ENCODE data around the gene MED19. TPM values are rescaled to one million over a fixed set of nuclear protein-coding genes. Genes with fewer than 3 reads are reported as not detected.

The MED19 gene, protein sequence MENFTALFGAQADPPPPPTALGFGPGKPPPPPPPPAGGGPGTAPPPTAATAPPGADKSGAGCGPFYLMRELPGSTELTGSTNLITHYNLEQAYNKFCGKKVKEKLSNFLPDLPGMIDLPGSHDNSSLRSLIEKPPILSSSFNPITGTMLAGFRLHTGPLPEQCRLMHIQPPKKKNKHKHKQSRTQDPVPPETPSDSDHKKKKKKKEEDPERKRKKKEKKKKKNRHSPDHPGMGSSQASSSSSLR
- polyA plus RNA-seq (2013), result 32.5 and 33.4 TPM in 2 replicates

DNA sequence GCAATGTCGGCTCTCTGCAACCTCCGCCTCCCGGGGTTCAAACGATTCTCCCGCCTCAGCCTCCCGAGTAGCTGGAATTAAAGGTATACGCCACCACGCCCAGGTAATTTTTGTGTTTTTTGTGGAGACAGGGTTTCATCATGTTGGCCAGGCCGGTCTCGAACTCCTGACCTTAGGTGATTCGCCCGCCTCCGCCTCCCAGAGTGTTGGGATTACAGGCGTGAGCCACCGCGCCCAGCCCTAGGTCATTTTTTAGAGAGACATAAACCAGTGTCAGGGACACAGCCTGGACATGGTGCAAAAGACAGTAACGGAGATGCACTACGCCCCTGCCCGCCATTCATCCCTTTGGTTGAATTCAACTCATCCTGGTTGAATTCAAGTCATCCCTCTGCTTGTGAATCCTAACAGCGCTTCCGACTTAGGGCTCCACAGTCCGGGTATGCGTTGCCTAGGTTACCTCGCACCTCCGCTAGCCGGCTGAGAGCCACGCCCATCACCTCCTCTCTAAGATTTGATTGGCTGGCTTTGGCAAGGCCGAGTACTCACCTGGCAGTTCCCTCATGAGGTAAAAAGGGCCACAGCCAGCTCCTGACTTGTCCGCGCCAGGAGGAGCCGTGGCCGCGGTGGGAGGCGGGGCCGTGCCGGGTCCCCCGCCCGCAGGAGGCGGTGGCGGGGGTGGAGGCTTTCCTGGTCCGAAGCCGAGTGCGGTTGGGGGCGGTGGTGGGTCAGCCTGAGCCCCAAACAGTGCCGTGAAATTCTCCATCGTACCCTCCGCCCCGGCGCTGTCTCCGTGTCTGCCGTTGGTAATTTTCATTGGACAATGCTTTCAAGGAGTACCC lies at the start of gene MED19:
MED19 (minus strand) TSS at position 802 of the 842 bp plus-strand sequence; CDS start at position 766, 36 bp downstream.
- peak within 1 kb of the TSS; percentile 86 for H3K4me2 ChIP-seq (ENCODE audit: low read length)
- H3K27me3 ChIP-seq (ENCODE audit: insufficient read depth, low read length), result no peaks in the 10 kb centered on the region
- peaks cover 7% of the 10 kb centered on the region for H3K79me1 ChIP-seq (ENCODE audit: low read length)
- H3K79me2 ChIP-seq (ENCODE audit: control insufficient read depth, insufficient read depth, low read length, poor library complexity), result peaks cover 11% of the 10 kb centered on the region
- no peak within 1 kb of the TSS for H2BK12ac ChIP-seq (ENCODE audit: low read length)
- H4K91ac ChIP-seq (ENCODE audit: low read depth, low read length), result peak within 1 kb of the TSS; percentile 98
- H4K8ac ChIP-seq (ENCODE audit: low read depth, low read length), result peak within 1 kb of the TSS; percentile 100
- H3K9me3 ChIP-seq (ENCODE audit: insufficient read depth, low read depth, low read length), result no peaks in the 10 kb centered on the region
- peak within 1 kb of the TSS; percentile 96 for H2AFZ ChIP-seq (ENCODE audit: insufficient read depth, low read length, poor library complexity)
- peak; percentile 98 to 99 for DNase-seq
- H3K23ac ChIP-seq (ENCODE audit: low read length), result no peak within 1 kb of the TSS
- H3K18ac ChIP-seq (ENCODE audit: low read length), result peak within 1 kb of the TSS; percentile 95
- peak within 1 kb of the TSS; percentile 98 for H2AK5ac ChIP-seq (ENCODE audit: low read length)
- peak within 1 kb of the TSS; percentile 83 for H2BK5ac ChIP-seq (ENCODE audit: low read depth, low read length, poor library complexity)
- H3K14ac ChIP-seq (ENCODE audit: low read length), result peak within 1 kb of the TSS; percentile 98
- peak within 1 kb of the TSS; percentile 100 for H4K12ac ChIP-seq (ENCODE audit: low read depth, low read length)
- H3K36me3 ChIP-seq (ENCODE audit: control insufficient read depth in 1 of 2, insufficient read depth in 2 of 2, low read length in 2 of 2), result peaks cover 0 to 2% of the 10 kb centered on the region in 2 experiments
- H2BK120ac ChIP-seq (ENCODE audit: insufficient read depth, low read length, poor library complexity), result peak within 1 kb of the TSS; percentile 96
- H3K4me3 ChIP-seq (ENCODE audit: low read depth, low read length), result peak within 1 kb of the TSS; percentile 100
- peak within 1 kb of the TSS; percentile 76 for H3K4ac ChIP-seq (ENCODE audit: low read depth, low read length)
- peaks cover 0 to 8% of the 10 kb centered on the region in 2 experiments for H3K4me1 ChIP-seq (ENCODE audit: control insufficient read depth in 1 of 2, insufficient read depth in 2 of 2, low read length in 2 of 2)
- H3K9ac ChIP-seq (ENCODE audit: low read length), result peak within 1 kb of the TSS; percentile 99
- peak within 1 kb of the TSS; percentile 86 for H3K27ac ChIP-seq (ENCODE audit: low read depth, low read length)
- no CpG with 5 or more reads among the region's 51 CpGs for WGBS (ENCODE audit: extremely low coverage, insufficient coverage, insufficient read length)

DNA sequence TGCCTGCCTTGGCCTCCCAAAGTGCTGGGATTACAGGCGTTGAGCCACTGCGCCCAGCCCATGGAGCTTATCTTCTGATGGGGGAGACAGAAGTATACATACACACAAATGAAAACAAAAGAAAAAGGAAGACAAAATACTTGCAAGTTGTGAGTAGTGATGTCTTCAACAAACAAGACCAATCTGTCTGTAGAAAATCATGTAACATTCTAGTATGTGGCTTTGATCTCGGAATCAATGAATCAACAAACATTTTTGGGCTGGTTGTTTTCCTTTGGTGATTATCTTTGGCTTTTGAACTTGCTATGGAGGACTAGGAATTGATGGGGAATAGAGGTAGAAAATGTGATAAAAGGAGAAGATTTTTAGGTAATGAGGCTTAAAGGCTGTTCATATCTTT lies 46.2 kb upstream of the MED19 start:
- Histone ChIP-seq H3K36me3 (ENCODE audit: control insufficient read depth in 1 of 2, insufficient read depth in 2 of 2, low read length in 2 of 2) (no peaks in the 10 kb centered on the region), H3K79me2 (ENCODE audit: control insufficient read depth, insufficient read depth, low read length, poor library complexity) (peaks cover 2% of the 10 kb centered on the region), H3K4me3 (ENCODE audit: low read depth, low read length) (no peak overlapping the region), H2BK5ac (ENCODE audit: low read depth, low read length, poor library complexity) (no peak overlapping the region), H3K27me3 (ENCODE audit: insufficient read depth, low read length) (no peaks in the 10 kb centered on the region), H3K4ac (ENCODE audit: low read depth, low read length) (no peak overlapping the region), H3K4me1 (ENCODE audit: control insufficient read depth in 1 of 2, insufficient read depth in 2 of 2, low read length in 2 of 2) (no peaks in the 10 kb centered on the region), H3K9me3 (ENCODE audit: insufficient read depth, low read depth, low read length) (no peaks in the 10 kb centered on the region), H3K27ac (ENCODE audit: low read depth, low read length) (no peak overlapping the region), H2AFZ (ENCODE audit: insufficient read depth, low read length, poor library complexity) (no peak overlapping the region), H4K8ac (ENCODE audit: low read depth, low read length) (no peak overlapping the region), H4K12ac (ENCODE audit: low read depth, low read length) (no peak overlapping the region), H2AK5ac (ENCODE audit: low read length) (no peak overlapping the region), H3K18ac (ENCODE audit: low read length) (no peak overlapping the region), H3K79me1 (ENCODE audit: low read length) (peaks cover 6% of the 10 kb centered on the region), H2BK120ac (ENCODE audit: insufficient read depth, low read length, poor library complexity) (no peak overlapping the region), H3K9ac (ENCODE audit: low read length) (no peak overlapping the region), H2BK12ac (ENCODE audit: low read length) (no peak overlapping the region), H3K23ac (ENCODE audit: low read length) (no peak overlapping the region), H3K14ac (ENCODE audit: low read length) (no peak overlapping the region), H3K4me2 (ENCODE audit: low read length) (no peak overlapping the region), H4K91ac (ENCODE audit: low read depth, low read length) (no peak overlapping the region)
- no peak for DNase-seq
- WGBS (ENCODE audit: extremely low coverage, insufficient coverage, insufficient read length), result no CpG with 5 or more reads among the region's 3 CpGs

DNA sequence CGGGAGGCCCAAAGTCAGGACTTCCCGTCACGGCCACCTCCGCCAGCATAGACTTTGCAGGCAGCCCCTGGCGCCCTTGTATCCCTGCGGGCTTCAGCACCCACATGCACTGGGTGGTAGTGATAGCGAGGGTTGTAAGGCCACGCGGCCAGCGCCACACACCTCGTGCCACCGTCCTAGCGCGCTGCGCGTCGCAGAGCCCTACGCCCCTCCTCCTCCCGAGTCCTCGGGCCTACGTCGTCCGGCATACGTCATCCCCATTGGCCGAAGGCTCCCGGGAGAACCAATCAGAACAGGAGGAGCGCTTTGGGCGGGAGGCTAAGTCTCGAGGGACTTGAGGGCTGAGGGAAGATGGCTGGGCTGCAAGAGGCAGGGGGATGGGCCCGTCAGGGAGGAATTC lies 40.9 kb upstream of the MED19 start:
- H3K14ac ChIP-seq (ENCODE audit: low read length), result no peak overlapping the region
- no peak overlapping the region for H2BK120ac ChIP-seq (ENCODE audit: insufficient read depth, low read length, poor library complexity)

DNA sequence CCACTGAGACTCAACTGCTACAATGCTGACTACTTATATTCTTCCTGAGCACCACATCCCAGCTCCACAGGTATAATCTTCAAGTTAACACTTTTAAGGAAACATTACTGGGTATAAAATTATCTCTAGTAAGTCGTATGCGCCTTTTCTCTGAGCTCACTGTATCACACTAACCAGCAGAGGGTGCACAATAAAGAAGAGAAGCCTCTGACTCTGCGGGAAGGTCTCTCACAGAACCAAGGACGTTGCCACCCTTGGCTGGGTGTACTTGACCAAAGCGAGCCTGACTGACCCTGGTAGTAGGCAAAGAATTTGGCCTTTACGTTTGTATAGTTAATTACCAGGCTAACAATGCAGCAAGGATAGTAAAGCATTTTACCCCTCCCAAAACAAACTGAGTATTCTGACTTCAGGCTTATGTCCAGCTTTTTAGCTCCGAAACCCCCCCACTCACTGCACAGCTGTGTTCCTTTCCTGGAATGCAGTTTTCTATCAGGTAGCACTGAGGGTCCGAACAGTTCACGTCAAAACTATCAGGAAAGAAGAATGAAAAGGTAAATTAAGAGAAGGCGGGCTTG lies 39.8 kb upstream of the MED19 start, which contains the start of gene BTBD18:
BTBD18 (minus strand) TSS at position 144 of the 578 bp plus-strand sequence. CDS start 631 bp downstream, outside the sequence.
- no peak within 1 kb of the TSS for H2BK120ac ChIP-seq (ENCODE audit: insufficient read depth, low read length, poor library complexity)
- no peak within 1 kb of the TSS for H3K23ac ChIP-seq (ENCODE audit: low read length)
- peaks cover 1% of the 10 kb centered on the region for H3K9me3 ChIP-seq (ENCODE audit: insufficient read depth, low read depth, low read length)
- no peak within 1 kb of the TSS for H3K4me3 ChIP-seq (ENCODE audit: low read depth, low read length)
- no peak within 1 kb of the TSS for H3K9ac ChIP-seq (ENCODE audit: low read length)
- no peak within 1 kb of the TSS for H4K12ac ChIP-seq (ENCODE audit: low read depth, low read length)
- no peaks in the 10 kb centered on the region for H3K27me3 ChIP-seq (ENCODE audit: insufficient read depth, low read length)
- H2BK5ac ChIP-seq (ENCODE audit: low read depth, low read length, poor library complexity), result no peak within 1 kb of the TSS
- no peak within 1 kb of the TSS for H3K14ac ChIP-seq (ENCODE audit: low read length)
- no peaks in the 10 kb centered on the region for H3K79me1 ChIP-seq (ENCODE audit: low read length)
- H2AFZ ChIP-seq (ENCODE audit: insufficient read depth, low read length, poor library complexity), result no peak within 1 kb of the TSS
- no CpG with 5 or more reads among the region's 10 CpGs for WGBS (ENCODE audit: extremely low coverage, insufficient coverage, insufficient read length)
- H3K36me3 ChIP-seq (ENCODE audit: control insufficient read depth in 1 of 2, insufficient read depth in 2 of 2, low read length in 2 of 2), result no peaks in the 10 kb centered on the region
- no peak within 1 kb of the TSS for H4K91ac ChIP-seq (ENCODE audit: low read depth, low read length)
- H3K4ac ChIP-seq (ENCODE audit: low read depth, low read length), result no peak within 1 kb of the TSS
- H2AK5ac ChIP-seq (ENCODE audit: low read length), result no peak within 1 kb of the TSS
- H3K27ac ChIP-seq (ENCODE audit: low read depth, low read length), result no peak within 1 kb of the TSS
- DNase-seq, result peak; percentile 20 to 73
- no peak within 1 kb of the TSS for H3K18ac ChIP-seq (ENCODE audit: low read length)
- H2BK12ac ChIP-seq (ENCODE audit: low read length), result no peak within 1 kb of the TSS
- H3K4me1 ChIP-seq (ENCODE audit: control insufficient read depth in 1 of 2, insufficient read depth in 2 of 2, low read length in 2 of 2), result no peaks in the 10 kb centered on the region
- no peak within 1 kb of the TSS for H3K4me2 ChIP-seq (ENCODE audit: low read length)
- no peaks in the 10 kb centered on the region for H3K79me2 ChIP-seq (ENCODE audit: control insufficient read depth, insufficient read depth, low read length, poor library complexity)
- no peak within 1 kb of the TSS for H4K8ac ChIP-seq (ENCODE audit: low read depth, low read length)

More for the DNA sequence above, 40.9 kb upstream of the MED19 start:
- Histone ChIP-seq H2BK5ac (ENCODE audit: low read depth, low read length, poor library complexity) (no peak overlapping the region), H4K91ac (ENCODE audit: low read depth, low read length) (no peak overlapping the region), H3K4me3 (ENCODE audit: low read depth, low read length) (no peak overlapping the region), H2BK12ac (ENCODE audit: low read length) (no peak overlapping the region), H3K23ac (ENCODE audit: low read length) (no peak overlapping the region), H3K9ac (ENCODE audit: low read length) (no peak overlapping the region), H3K27ac (ENCODE audit: low read depth, low read length) (no peak overlapping the region), H4K12ac (ENCODE audit: low read depth, low read length) (no peak overlapping the region), H4K8ac (ENCODE audit: low read depth, low read length) (no peak overlapping the region), H3K27me3 (ENCODE audit: insufficient read depth, low read length) (no peaks in the 10 kb centered on the region), H3K79me2 (ENCODE audit: control insufficient read depth, insufficient read depth, low read length, poor library complexity) (no peaks in the 10 kb centered on the region), H3K9me3 (ENCODE audit: insufficient read depth, low read depth, low read length) (peaks cover 1% of the 10 kb centered on the region), H2AFZ (ENCODE audit: insufficient read depth, low read length, poor library complexity) (no peak overlapping the region), H3K4me1 (ENCODE audit: control insufficient read depth in 1 of 2, insufficient read depth in 2 of 2, low read length in 2 of 2) (no peaks in the 10 kb centered on the region), H3K18ac (ENCODE audit: low read length) (no peak overlapping the region), H3K4ac (ENCODE audit: low read depth, low read length) (no peak overlapping the region), H3K36me3 (ENCODE audit: control insufficient read depth in 1 of 2, insufficient read depth in 2 of 2, low read length in 2 of 2) (no peaks in the 10 kb centered on the region), H2AK5ac (ENCODE audit: low read length) (no peak overlapping the region), H3K4me2 (ENCODE audit: low read length) (no peak overlapping the region), H3K79me1 (ENCODE audit: low read length) (no peaks in the 10 kb centered on the region)
- no CpG with 5 or more reads among the region's 30 CpGs for WGBS (ENCODE audit: extremely low coverage, insufficient coverage, insufficient read length)
- DNase-seq, result no peak
